ENCODE results near the gene COL27A1. TPM values are rescaled to one million over a fixed set of nuclear protein-coding genes. Genes with fewer than 3 reads are reported as not detected.

COL27A1 gene
- polyA plus RNA-seq, 3 donors from 2014 or later = not detected

DNA sequence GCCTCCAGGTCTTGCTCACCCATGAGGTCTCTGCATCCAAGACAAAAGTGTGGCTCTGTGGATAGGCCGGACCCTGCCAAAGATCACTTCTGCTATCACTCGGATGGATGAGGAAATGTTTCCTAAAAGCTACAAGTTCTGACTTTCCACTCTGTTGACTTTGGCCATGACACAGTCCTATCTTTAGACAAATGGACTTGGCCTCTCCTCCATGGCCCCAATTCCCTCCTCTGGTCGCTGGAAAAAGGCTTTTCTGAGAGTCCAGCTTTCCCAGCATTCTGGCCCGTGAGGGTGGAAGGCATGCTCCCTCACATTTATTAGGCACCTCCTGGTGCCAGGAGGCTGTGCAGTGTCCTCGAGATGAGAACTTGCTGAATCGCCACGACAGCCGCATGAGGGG, 83.1 kb downstream of the COL27A1 start:
- DNase-seq = no peak
- Mint-ChIP-seq H3K27ac (no peak overlapping the region), H3K27me3 (ENCODE audit: low read depth in 3 of 3) (peaks cover 2 to 4% (median 3%) of the 10 kb centered on the region in 3 donors), H3K9me3 (no peaks in the 10 kb centered on the region), H3K4me1 (no peaks in the 10 kb centered on the region), H3K4me3 (no peak overlapping the region), H3K36me3 (no peaks in the 10 kb centered on the region)

DNA sequence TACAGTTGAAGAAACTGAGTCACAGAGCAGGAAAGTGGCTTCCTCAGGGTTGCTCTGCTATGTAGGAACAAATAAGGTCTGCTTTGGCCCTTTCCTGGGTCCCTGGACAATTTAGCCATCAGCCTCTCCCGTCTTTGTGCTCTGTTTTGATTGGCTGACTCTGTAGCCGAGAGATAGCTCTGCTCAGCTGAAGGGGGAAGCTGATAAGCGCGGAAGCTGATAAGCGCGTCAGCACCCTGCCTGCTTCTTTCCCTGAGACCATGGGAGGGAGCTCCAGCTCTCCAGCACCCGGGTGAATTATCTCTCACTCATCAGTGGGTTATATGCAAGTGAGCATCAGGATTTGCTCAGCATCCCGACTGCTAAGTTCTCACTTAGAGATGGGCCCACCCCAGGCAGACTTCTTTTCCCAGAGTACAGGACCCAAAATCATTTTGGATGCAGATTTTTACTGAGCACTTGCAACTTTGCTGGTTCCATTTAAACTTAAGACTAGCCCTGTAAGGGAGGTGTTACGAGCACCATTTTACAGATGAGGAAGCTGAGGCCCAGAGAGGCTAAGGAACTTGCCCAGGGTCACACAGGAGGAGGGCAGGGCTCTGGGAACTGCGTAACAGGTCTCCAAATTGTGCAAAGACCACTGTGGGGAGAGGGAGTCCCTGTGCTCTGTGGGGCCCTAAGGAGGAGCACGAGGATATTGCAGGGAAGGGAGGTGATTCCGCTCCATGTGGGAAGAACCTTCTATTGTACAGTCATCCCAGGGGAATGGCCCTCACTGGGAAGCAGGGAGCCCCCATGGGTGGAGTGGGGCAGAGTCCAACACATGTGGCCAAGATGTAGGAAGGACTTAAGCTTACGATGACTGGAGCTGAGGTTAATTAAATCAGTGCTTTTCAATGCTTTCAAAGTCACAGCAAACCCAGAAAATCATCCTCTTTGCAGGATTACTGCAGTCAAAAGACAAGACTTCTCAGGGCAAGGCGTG, 83.8 kb downstream of the COL27A1 start:
- no peak for DNase-seq
- Mint-ChIP-seq H3K4me3 (no peak overlapping the region), H3K9me3 (no peaks in the 10 kb centered on the region), H3K36me3 (no peaks in the 10 kb centered on the region), H3K27ac (no peak overlapping the region), H3K4me1 (no peaks in the 10 kb centered on the region), H3K27me3 (ENCODE audit: low read depth in 3 of 3) (peaks cover 2 to 4% (median 3%) of the 10 kb centered on the region in 3 donors)

DNA sequence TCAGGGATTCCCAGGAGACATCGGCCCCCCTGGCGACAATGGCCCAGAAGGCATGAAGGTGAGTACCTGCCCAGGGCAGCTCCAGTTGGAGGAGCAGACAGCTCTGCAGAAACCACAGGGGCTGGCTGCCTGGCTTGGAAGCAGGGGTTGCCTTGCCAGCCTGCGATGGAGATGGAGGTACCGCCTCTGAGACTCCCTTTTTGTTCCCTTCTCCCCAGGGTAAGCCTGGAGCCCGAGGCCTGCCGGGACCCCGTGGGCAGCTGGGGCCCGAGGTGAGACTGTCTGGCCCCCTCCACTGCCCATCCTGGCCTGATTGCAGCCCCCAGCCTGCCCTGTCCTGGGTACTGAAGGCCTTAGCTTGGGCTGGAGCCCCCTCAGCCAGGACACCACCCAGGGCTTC, 84.9 kb downstream of the COL27A1 start:
- no peak for DNase-seq
- peaks cover 2 to 4% (median 3%) of the 10 kb centered on the region in 3 donors for H3K27me3 Mint-ChIP-seq (ENCODE audit: low read depth in 3 of 3)
- no peaks in the 10 kb centered on the region for H3K4me1 Mint-ChIP-seq
- no peaks in the 10 kb centered on the region for H3K9me3 Mint-ChIP-seq
- no peak overlapping the region for H3K4me3 Mint-ChIP-seq
- H3K27ac Mint-ChIP-seq = no peak overlapping the region
- H3K36me3 Mint-ChIP-seq = no peaks in the 10 kb centered on the region

DNA sequence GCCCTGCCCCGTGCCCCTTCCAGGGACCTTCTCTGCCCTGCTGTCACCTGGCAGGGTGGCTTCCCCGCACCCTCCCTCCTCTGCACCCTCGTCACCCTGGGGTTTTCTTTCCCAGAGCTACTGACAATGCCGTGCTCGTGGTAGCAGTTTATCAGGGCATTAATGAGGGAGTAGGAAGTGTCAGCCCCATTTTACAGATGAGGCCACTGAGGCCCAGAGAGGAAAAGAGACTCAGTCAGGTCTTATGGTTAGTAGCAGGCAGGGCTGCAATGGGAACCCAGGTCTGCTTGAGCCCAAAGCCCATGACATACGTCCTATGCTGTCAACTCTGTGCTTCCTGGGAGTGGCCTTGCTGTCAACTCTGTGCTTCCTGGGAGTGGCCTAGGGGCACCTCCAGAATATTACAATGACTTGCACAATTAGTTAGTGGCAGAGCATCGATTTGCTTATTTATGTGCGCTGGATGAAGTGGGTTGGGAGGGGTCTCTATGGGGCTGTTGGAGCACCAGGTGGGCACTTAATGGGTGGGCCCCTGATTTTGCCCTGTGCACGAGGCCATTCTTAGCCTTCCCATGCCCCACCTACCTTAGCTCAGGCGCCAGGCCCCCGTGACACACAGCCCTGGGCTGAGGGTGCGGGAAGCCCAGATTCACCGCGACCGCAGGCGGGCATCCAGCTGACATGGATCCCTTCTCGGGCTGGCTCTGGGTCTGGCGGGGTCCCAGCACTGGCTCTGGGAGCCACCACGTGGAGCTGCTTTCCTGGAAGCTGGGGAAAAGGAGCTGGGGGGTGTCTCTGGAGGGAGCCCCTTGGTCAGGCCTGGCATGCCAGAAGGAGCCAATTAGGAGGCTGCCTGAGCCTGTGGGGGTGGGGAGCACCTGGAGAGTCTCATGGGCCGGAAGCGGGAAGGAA, 85.6 kb downstream of the COL27A1 start:
- Mint-ChIP-seq H3K4me1 (no peaks in the 10 kb centered on the region), H3K27me3 (ENCODE audit: low read depth in 3 of 3) (peaks cover under 1 to 2% (median 2%) of the 10 kb centered on the region in 3 donors), H3K27ac (no peak overlapping the region), H3K9me3 (no peaks in the 10 kb centered on the region), H3K4me3 (no peak overlapping the region), H3K36me3 (no peaks in the 10 kb centered on the region)
- DNase-seq = no peak

DNA sequence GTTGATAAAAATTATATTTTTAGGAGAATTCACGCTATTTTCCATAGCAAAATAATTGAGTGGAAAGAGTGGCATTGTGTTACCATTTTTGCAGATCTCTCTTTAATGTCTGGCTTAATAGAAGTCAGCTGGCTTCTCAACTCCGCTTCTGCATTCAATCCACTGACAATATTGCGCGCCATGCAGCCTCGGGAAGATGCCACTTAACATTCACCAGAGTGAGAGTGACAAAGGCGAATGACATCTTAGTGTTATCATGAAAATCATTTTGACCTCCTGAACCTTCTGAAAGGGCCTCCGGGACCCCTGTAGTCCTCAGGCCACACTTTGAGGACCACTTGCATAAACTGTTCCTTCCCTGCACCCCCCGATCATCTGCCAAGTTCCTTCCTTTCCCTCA, 87.5 kb downstream of the COL27A1 start:
- Mint-ChIP-seq H3K9me3 (no peaks in the 10 kb centered on the region), H3K4me1 (no peaks in the 10 kb centered on the region), H3K36me3 (no peaks in the 10 kb centered on the region), H3K27ac (no peak overlapping the region), H3K27me3 (ENCODE audit: low read depth in 3 of 3) (peaks cover 0 to 2% (median 2%) of the 10 kb centered on the region in 3 donors), H3K4me3 (no peak overlapping the region)
- DNase-seq = no peak

DNA sequence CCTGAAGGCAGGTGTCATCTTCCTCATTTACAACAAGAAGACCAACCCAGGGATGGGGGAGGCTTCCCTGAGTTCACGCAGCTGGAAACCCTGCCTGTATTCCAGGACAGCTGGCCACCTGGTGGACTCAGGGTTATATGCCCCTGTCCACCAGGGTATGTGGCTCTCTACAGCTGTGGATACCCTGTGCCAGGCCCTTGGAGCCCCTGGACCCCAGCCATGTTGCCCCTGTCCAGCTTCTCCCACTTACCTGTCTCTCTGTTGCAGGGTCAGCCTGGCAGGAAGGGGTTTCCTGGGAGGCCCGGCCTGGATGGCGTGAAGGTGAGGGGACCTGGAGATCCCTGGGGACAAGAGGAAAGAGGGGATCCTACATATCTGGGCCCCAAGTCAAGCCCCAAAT, 87.9 kb downstream of the COL27A1 start:
- Mint-ChIP-seq H3K4me3 (no peak overlapping the region), H3K4me1 (no peaks in the 10 kb centered on the region), H3K9me3 (no peaks in the 10 kb centered on the region), H3K27ac (no peak overlapping the region), H3K27me3 (ENCODE audit: low read depth in 3 of 3) (peaks cover 0 to 2% (median 2%) of the 10 kb centered on the region in 3 donors), H3K36me3 (no peaks in the 10 kb centered on the region)
- DNase-seq = no peak

DNA sequence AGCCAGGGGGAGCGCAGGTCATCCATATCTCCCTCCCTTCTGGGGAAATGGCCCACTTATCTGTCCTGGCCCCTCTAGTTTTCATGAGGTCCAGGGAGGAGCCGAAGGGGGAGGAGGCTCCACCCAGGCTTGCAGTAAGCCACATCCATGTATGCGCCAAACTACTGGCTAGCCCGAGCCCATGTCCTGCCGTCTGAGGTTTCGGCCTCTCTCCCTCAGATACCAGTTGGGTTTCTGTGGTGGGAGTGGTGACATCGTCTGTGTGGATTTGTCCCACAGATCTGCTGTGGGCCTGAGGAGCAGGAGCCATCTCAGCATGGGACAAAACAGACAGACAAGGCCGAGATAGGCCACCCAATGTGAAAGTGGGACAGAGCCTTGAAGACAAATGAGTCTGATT, 89.2 kb downstream of the COL27A1 start:
- Mint-ChIP-seq H3K9me3 (no peaks in the 10 kb centered on the region), H3K36me3 (no peaks in the 10 kb centered on the region), H3K27me3 (ENCODE audit: low read depth in 3 of 3) (peaks cover 0 to 2% (median 0%) of the 10 kb centered on the region in 3 donors), H3K4me1 (no peaks in the 10 kb centered on the region), H3K4me3 (no peak overlapping the region), H3K27ac (no peak overlapping the region)
- no peak for DNase-seq

DNA sequence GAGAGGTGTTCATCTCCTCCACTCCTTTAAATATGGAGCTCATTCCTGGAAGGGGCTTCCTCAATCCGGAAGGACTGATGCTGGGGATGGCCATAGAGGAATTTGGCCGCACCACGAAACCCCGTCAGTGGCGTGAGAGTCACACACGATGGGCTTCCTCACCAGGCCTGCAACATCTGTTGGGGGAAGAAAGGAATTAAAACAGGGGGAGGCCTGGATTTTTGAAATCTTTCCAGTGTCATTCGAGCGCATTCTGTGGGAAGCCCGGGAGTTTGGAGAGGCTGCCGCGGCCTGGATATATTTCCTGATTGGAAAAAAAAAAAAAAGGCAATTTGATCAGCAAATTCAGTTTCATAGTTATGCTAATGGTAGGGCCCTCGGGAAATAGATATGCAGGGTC, 91.2 kb downstream of the COL27A1 start:
- Mint-ChIP-seq H3K27me3 (ENCODE audit: low read depth in 3 of 3) (peaks cover 0 to 4% (median 0%) of the 10 kb centered on the region in 3 donors), H3K9me3 (no peaks in the 10 kb centered on the region), H3K4me3 (no peak overlapping the region), H3K4me1 (no peaks in the 10 kb centered on the region), H3K36me3 (no peaks in the 10 kb centered on the region), H3K27ac (no peak overlapping the region)
- DNase-seq = no peak

DNA sequence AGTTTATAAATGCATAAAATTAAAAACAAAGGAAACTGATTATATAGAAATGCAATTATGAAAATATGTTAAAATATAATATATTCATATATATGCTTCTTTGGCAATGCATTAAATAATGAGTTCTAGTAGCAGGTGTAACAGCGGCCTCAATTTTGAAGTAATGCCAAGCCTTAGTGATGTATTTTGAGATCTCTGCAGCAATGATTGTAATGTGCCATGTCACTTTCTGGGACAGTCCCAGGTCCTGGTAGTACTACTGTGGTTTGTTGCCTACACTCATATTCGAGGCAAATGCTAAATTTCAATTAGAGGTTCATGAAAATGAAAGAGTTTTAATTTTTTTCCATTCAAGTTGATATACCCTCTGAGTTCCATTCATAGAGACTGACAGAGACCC, 91.7 kb downstream of the COL27A1 start:
- Mint-ChIP-seq H3K27ac (no peak overlapping the region), H3K4me3 (no peak overlapping the region), H3K9me3 (no peaks in the 10 kb centered on the region), H3K4me1 (no peaks in the 10 kb centered on the region), H3K27me3 (ENCODE audit: low read depth in 3 of 3) (peaks cover 0 to 2% (median 0%) of the 10 kb centered on the region in 3 donors), H3K36me3 (no peaks in the 10 kb centered on the region)
- DNase-seq = no peak

DNA sequence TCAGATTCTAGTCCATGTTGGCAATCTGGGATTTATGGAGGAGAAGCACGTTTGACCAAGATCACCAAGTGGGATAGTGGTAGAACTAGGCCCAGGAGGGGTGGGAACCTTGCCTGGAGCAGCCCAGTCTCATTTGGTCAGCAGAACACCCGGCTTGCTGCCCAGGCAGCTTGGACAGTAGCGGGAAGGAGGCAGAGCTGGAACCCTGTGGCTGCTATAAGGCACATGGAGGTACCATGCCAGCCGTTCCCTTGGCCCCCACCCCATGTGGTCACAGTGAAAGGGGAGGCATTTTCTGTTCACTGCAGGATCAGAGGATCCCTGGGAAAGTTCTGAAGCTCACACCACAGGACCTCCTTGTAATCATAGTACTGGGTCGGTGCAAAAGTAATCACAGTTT, 92.2 kb downstream of the COL27A1 start:
- Mint-ChIP-seq H3K27me3 (ENCODE audit: low read depth in 3 of 3) (peaks cover 0 to 2% (median 0%) of the 10 kb centered on the region in 3 donors), H3K9me3 (no peaks in the 10 kb centered on the region), H3K27ac (no peak overlapping the region), H3K4me3 (no peak overlapping the region), H3K4me1 (no peaks in the 10 kb centered on the region), H3K36me3 (no peaks in the 10 kb centered on the region)
- DNase-seq = no peak

DNA sequence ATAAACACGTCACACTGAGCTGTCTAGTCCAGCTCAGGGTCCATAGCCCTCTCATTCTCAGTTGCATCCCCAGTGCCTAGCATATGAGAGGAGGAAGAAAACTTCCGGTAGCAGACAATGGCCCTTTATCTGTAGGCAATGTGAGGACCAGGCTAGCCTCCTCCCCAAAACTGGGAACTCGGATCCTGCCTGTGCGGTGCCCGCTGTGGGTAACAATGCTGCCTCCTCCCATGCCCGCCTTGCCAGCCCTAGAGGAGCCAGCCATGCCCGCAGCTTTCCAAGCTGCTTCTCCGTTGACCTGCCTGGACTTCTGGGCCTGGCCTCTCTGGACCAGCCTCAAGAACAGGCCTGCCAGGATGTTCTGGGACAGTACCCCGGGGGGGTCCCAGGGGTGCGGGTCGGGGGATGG, 93.0 kb downstream of the COL27A1 start:
- no peak for DNase-seq
- no peaks in the 10 kb centered on the region for H3K36me3 Mint-ChIP-seq
- no peak overlapping the region for H3K4me3 Mint-ChIP-seq
- no peaks in the 10 kb centered on the region for H3K9me3 Mint-ChIP-seq
- H3K27ac Mint-ChIP-seq = no peak overlapping the region
- peaks cover 0 to 2% (median 0%) of the 10 kb centered on the region in 3 donors for H3K27me3 Mint-ChIP-seq (ENCODE audit: low read depth in 3 of 3)
- no peaks in the 10 kb centered on the region for H3K4me1 Mint-ChIP-seq

DNA sequence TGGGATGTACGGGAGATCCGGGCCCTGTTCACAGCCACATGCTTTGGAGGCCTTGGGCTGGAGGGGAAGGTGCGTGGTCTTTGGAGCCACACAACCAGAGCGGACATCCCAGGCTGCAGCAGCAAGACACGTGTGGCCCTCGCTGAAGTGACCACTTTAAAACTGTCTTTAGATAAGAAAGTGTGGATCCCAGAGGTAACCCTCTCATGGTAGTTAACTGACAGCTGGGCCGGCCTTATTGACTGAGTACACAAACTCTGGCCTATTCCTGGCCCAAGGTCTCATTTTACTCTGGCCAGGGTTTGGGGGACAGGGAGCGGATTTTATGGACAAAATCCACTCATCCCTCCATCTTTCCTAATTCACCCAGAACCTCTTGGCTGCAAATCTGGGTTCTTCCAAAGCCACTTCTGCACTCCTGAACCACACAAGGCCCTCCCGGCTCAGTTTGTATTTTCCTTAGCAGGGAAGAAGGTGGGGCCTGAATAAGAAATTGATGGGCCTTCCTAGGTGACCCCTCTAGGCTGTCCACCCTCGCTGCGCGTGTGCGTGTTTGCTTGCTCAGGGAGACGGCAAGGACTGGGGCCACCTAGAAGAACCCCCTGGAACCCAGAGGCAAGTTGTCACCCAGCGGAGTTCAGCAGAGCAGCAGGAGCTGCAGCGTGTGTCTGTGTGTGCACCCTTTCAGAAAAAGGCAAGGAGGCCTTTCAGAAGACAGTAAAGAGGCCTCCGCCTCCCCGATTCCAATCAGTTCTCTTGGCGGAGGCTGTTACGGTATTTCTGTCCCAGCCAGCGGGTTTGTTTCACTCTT, 94.3 kb downstream of the COL27A1 start:
- Mint-ChIP-seq H3K9me3 (no peaks in the 10 kb centered on the region), H3K36me3 (no peaks in the 10 kb centered on the region), H3K4me3 (no peak overlapping the region), H3K4me1 (no peaks in the 10 kb centered on the region), H3K27ac (no peak overlapping the region), H3K27me3 (ENCODE audit: low read depth in 3 of 3) (peaks cover 0 to 2% (median 2%) of the 10 kb centered on the region in 3 donors)
- no peak for DNase-seq

DNA sequence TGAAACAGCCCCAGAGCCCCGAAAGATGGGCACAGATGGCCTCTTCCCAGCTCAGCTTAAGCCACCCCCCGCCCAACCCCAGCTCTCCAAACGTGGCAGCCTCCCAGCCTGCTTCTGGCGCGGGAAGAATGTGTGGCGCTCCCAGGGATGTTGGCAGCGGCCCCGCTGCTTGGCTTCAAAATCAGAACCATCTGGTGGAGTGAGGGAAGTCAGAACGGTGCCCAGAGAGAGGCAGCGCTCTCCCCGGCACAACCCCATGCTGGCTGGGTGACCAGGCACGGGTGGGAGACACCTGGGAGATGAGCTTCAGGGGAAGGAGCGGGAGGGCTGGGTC, 94.9 kb downstream of the COL27A1 start:
- Mint-ChIP-seq H3K27ac (no peak overlapping the region), H3K4me3 (no peak overlapping the region), H3K9me3 (no peaks in the 10 kb centered on the region), H3K36me3 (no peaks in the 10 kb centered on the region), H3K4me1 (no peaks in the 10 kb centered on the region), H3K27me3 (ENCODE audit: low read depth in 3 of 3) (peaks cover 0 to 5% (median 2%) of the 10 kb centered on the region in 3 donors)
- DNase-seq = no peak

All from immature natural killer cell (primary cell).